ENCODE data around the gene SLC27A5.
"Not testable (repeated sequence)": the region's sequence is repeated elsewhere in the genome, so short reads cannot be mapped to it uniquely, and the experiment has no call there.

SLC27A5 gene

GRCh38 chr19:58479736-58480480, 31.9 kb downstream of the SLC27A5 start:
- DNase-seq (ENCODE audit: low spot score in 2 of 2) (no peak), ATAC-seq (ENCODE audit: low read depth) (no peak)
- Mint-ChIP-seq H3K4me3 (no peak overlapping the region), H3K27ac (no peak overlapping the region), H3K4me1 (peaks cover 11% of the 10 kb centered on the region), H3K27me3 (no peaks in the 10 kb centered on the region), H3K9me3 (no peaks in the 10 kb centered on the region), H3K36me3 (peaks cover 7% of the 10 kb centered on the region)

GRCh38 chr19:58479303-58479702, 32.5 kb downstream of the SLC27A5 start:
- Mint-ChIP-seq H3K9me3 (no peaks in the 10 kb centered on the region), H3K27me3 (no peaks in the 10 kb centered on the region), H3K4me3 (no peak overlapping the region), H3K27ac (no peak overlapping the region), H3K4me1 (peaks cover 11% of the 10 kb centered on the region), H3K36me3 (peaks cover 7% of the 10 kb centered on the region)
- ATAC-seq (ENCODE audit: low read depth) (no peak), DNase-seq (ENCODE audit: low spot score in 2 of 2) (no peak)

GRCh38 chr19:58477871-58478270, 33.9 kb downstream of the SLC27A5 start:
- ATAC-seq (ENCODE audit: low read depth) (no peak), DNase-seq (ENCODE audit: low spot score in 2 of 2) (no peak)
- Mint-ChIP-seq H3K27ac (no peak overlapping the region), H3K36me3 (peaks cover 7% of the 10 kb centered on the region), H3K4me1 (peaks cover 11% of the 10 kb centered on the region), H3K9me3 (no peaks in the 10 kb centered on the region), H3K27me3 (no peaks in the 10 kb centered on the region), H3K4me3 (no peak overlapping the region)

- peaks cover 6% of the 10 kb centered on the region for H3K36me3 Mint-ChIP-seq
- no peaks in the 10 kb centered on the region for H3K27me3 Mint-ChIP-seq
- ATAC-seq (ENCODE audit: low read depth): no peak
- peak overlapping the region; percentile 97 for H3K4me3 Mint-ChIP-seq
- no peak for DNase-seq (ENCODE audit: low spot score in 2 of 2)
- H3K4me1 Mint-ChIP-seq: peaks cover 11% of the 10 kb centered on the region
- peak overlapping the region; percentile 92 for H3K27ac Mint-ChIP-seq
- H3K9me3 Mint-ChIP-seq: no peaks in the 10 kb centered on the region
These were observed 34.7 kb downstream of the SLC27A5 start for GRCh38 chr19:58477130-58477529.

- ATAC-seq (ENCODE audit: low read depth): no peak
- H3K4me1 Mint-ChIP-seq: peaks cover 11% of the 10 kb centered on the region
These were observed 35.2 kb downstream of the SLC27A5 start for GRCh38 chr19:58476498-58477015.

GRCh38 chr19:58475714-58476497, 35.9 kb downstream of the SLC27A5 start, which contains the start of gene ZNF446:
ZNF446 (plus strand) TSS chr19:58476352; CDS start chr19:58477219, 867 bp downstream.
- peak within 1 kb of the TSS; percentile 97 for H3K4me3 Mint-ChIP-seq
- DNase-seq (ENCODE audit: low spot score in 2 of 2) (peak; percentile 88 to 91), ATAC-seq (ENCODE audit: low read depth) (peak; percentile 90)
- peak within 1 kb of the TSS; percentile 92 for H3K27ac Mint-ChIP-seq
- peaks cover 11% of the 10 kb centered on the region for H3K4me1 Mint-ChIP-seq
- H3K27me3 Mint-ChIP-seq: no peaks in the 10 kb centered on the region
- H3K9me3 Mint-ChIP-seq: no peaks in the 10 kb centered on the region
- peaks cover 4% of the 10 kb centered on the region for H3K36me3 Mint-ChIP-seq

More at GRCh38 chr19:58476498-58477015, 35.2 kb downstream of the SLC27A5 start:
- Mint-ChIP-seq H3K27me3 (no peaks in the 10 kb centered on the region), H3K27ac (peak overlapping the region; percentile 92), H3K4me3 (peak overlapping the region; percentile 97), H3K9me3 (no peaks in the 10 kb centered on the region), H3K36me3 (peaks cover 5% of the 10 kb centered on the region)
- DNase-seq (ENCODE audit: low spot score in 2 of 2): no peak

GRCh38 chr19:58474997-58475713, 36.6 kb downstream of the SLC27A5 start:
- Mint-ChIP-seq H3K27me3 (no peaks in the 10 kb centered on the region), H3K9me3 (no peaks in the 10 kb centered on the region), H3K4me1 (peaks cover 11% of the 10 kb centered on the region), H3K27ac (peak overlapping the region; percentile 92), H3K4me3 (peak overlapping the region; percentile 97), H3K36me3 (peaks cover 7% of the 10 kb centered on the region)
- ATAC-seq (ENCODE audit: low read depth): peak; percentile 20
- no peak for DNase-seq (ENCODE audit: low spot score in 2 of 2)

- DNase-seq (ENCODE audit: low spot score in 2 of 2) (no peak), ATAC-seq (ENCODE audit: low read depth) (no peak)
- H3K27me3 Mint-ChIP-seq: no peaks in the 10 kb centered on the region
- H3K9me3 Mint-ChIP-seq: no peaks in the 10 kb centered on the region
- H3K36me3 Mint-ChIP-seq: peaks cover 9% of the 10 kb centered on the region
- H3K4me3 Mint-ChIP-seq: no peak overlapping the region
- peaks cover 13% of the 10 kb centered on the region for H3K4me1 Mint-ChIP-seq
- no peak overlapping the region for H3K27ac Mint-ChIP-seq
These were observed 37.3 kb downstream of the SLC27A5 start for GRCh38 chr19:58474291-58474996.

- H3K36me3 Mint-ChIP-seq: peaks cover 7% of the 10 kb centered on the region
- no peak overlapping the region for H3K4me3 Mint-ChIP-seq
- DNase-seq (ENCODE audit: low spot score in 2 of 2): no peak
- no peak overlapping the region for H3K27ac Mint-ChIP-seq
- no peaks in the 10 kb centered on the region for H3K9me3 Mint-ChIP-seq
- no peaks in the 10 kb centered on the region for H3K27me3 Mint-ChIP-seq
- peaks cover 13% of the 10 kb centered on the region for H3K4me1 Mint-ChIP-seq
- ATAC-seq (ENCODE audit: low read depth): no peak
These were observed 38.0 kb downstream of the SLC27A5 start for GRCh38 chr19:58473775-58474174.

- ATAC-seq (ENCODE audit: low read depth) (no peak), DNase-seq (ENCODE audit: low spot score in 2 of 2) (no peak)
- no peaks in the 10 kb centered on the region for H3K27me3 Mint-ChIP-seq
- H3K4me1 Mint-ChIP-seq: peaks cover 21% of the 10 kb centered on the region
- H3K4me3 Mint-ChIP-seq: no peak overlapping the region
- no peaks in the 10 kb centered on the region for H3K9me3 Mint-ChIP-seq
- no peak overlapping the region for H3K27ac Mint-ChIP-seq
- H3K36me3 Mint-ChIP-seq: peaks cover 7% of the 10 kb centered on the region
These were observed 40.1 kb downstream of the SLC27A5 start for GRCh38 chr19:58471736-58472135.

GRCh38 chr19:58470837-58471543, 40.8 kb downstream of the SLC27A5 start:
- not testable (repeated sequence) for H3K27me3 Mint-ChIP-seq; H3K4me3 Mint-ChIP-seq; H3K9me3 Mint-ChIP-seq; H3K27ac Mint-ChIP-seq; DNase-seq (ENCODE audit: low spot score in 2 of 2); H3K36me3 Mint-ChIP-seq; ATAC-seq (ENCODE audit: low read depth)
- H3K4me1 Mint-ChIP-seq: peaks cover 17% of the 10 kb centered on the region

- H3K27ac Mint-ChIP-seq: no peak overlapping the region
These were observed 42.4 kb downstream of the SLC27A5 start for GRCh38 chr19:58469241-58470013.

More at GRCh38 chr19:58469241-58470013, 42.4 kb downstream of the SLC27A5 start:
- no peaks in the 10 kb centered on the region for H3K27me3 Mint-ChIP-seq
- ATAC-seq (ENCODE audit: low read depth): no peak
- H3K9me3 Mint-ChIP-seq: no peaks in the 10 kb centered on the region
- H3K36me3 Mint-ChIP-seq: peaks cover 7% of the 10 kb centered on the region
- DNase-seq (ENCODE audit: low spot score in 2 of 2): no peak
- H3K4me1 Mint-ChIP-seq: peaks cover 13% of the 10 kb centered on the region
- H3K4me3 Mint-ChIP-seq: peak overlapping the region; percentile 14
